GM12878 (cell line): ENCODE measurements around the gene VEZF1. TPM values are rescaled to one million over a fixed set of nuclear protein-coding genes. Genes with fewer than 3 reads are reported as not detected.

Source experiments
- CHD2 ChIP-seq: IDR thresholded peaks from 2 replicates; pipeline ENCODE4 v1.6.1; 2011; ENCODE audit warnings: low read depth, low read length, improper control_type of control experiment, borderline replicate concordance
- CUX1 ChIP-seq: IDR thresholded peaks from 2 replicates; pipeline ENCODE4 v1.6.1; 2012; ENCODE audit warnings: improper control_type of control experiment, low read depth, low read length; ENCODE audit not compliant: insufficient replicate concordance
- DPF2 ChIP-seq: fragments of 450-650 bp; IDR thresholded peaks from 2 replicates; pipeline ENCODE4 v1.6.1; 2017; ENCODE audit warnings: mild to moderate bottlenecking
- HDGF ChIP-seq: fragments of 450-650 bp; IDR thresholded peaks from 2 replicates; pipeline ENCODE4 v1.6.1; 2016; ENCODE audit warnings: antibody characterized with exemption
- LARP7 ChIP-seq: fragments of 450-650 bp; IDR thresholded peaks from 2 replicates; pipeline ENCODE4 v1.6.1; 2017; ENCODE audit warnings: mild to moderate bottlenecking
- MEF2B ChIP-seq: fragments of 450-650 bp; IDR thresholded peaks from 2 replicates; pipeline ENCODE4 v1.6.1; 2018; ENCODE audit warnings: mild to moderate bottlenecking, moderate library complexity; ENCODE audit not compliant: partially characterized antibody, poor library complexity, severe bottlenecking
- PBX3 ChIP-seq: IDR thresholded peaks from 2 replicates; pipeline ENCODE4 v1.6.1; 2011; ENCODE audit warnings: mild to moderate bottlenecking, low read depth, low read length, moderate library complexity; ENCODE audit not compliant: insufficient replicate concordance
- PML ChIP-seq: IDR thresholded peaks from 2 replicates; pipeline ENCODE4 v1.6.1; 2012; ENCODE audit warnings: low read length, inconsistent platforms
- POLR2AphosphoS5 ChIP-seq: IDR thresholded peaks from 2 replicates; pipeline ENCODE4 v1.6.1; 2011; ENCODE audit warnings: mild to moderate bottlenecking, low read length, inconsistent platforms
- RB1 ChIP-seq: fragments of 450-650 bp; formaldehyde crosslinking; IDR thresholded peaks from 2 replicates; pipeline ENCODE4 v1.6.1; 2017; ENCODE audit warnings: mild to moderate bottlenecking, borderline replicate concordance
- SMAD5 ChIP-seq: IDR thresholded peaks from 2 replicates; pipeline ENCODE4 v1.6.1; 2016; ENCODE audit warnings: antibody characterized with exemption, low read depth
- SMARCA5 ChIP-seq: fragments of 450-650 bp; IDR thresholded peaks from 2 replicates; pipeline ENCODE4 v1.6.1; 2017; ENCODE audit warnings: mild to moderate bottlenecking
- ZSCAN29 ChIP-seq: fragments of 450-650 bp; IDR thresholded peaks from 2 replicates; pipeline ENCODE4 v1.6.1; 2017; ENCODE audit warnings: mild to moderate bottlenecking, moderate library complexity
- polyA plus RNA-seq, 11 experiments: library from polyadenylated mRNA; depleted of rRNA in 4 of 11; unstranded in 6 of 11; stranded (reverse) in 5 of 11; fragments of >200 nt; fragmentation: Nextera tagmentation in 4 of 11; fragmentation: Illumina TruSeq in 1 of 11; extraction: Ambion mirVana in 4 of 11; extraction: Trizol in 1 of 11; gene quantifications; 1 replicate in 1 of 11; 2 replicates in 10 of 11; pipeline versions ENCODE4 v1.2.1 to v1.2.3, GENCODE V29; 2011 to 2016; ENCODE audit warnings: inconsistent platforms in 2 of 11, missing spikeins in 2 of 11, low read depth in 1 of 11
- total RNA-seq, 4 experiments: library from RNA; depleted of rRNA in 3 of 4; stranded (reverse); fragments of >200 nt in 3 of 4; fragmentation: Illumina TruSeq in 1 of 4; extraction: Trizol in 1 of 4; gene quantifications; 2 replicates each; pipeline versions ENCODE4 v1.2.1 to v1.2.3, GENCODE V29; 2013 to 2021
- TF ChIP-seq, protein P1 (sequence below): IDR thresholded peaks from 2 replicates; pipeline ENCODE4 v1.6.1; 2011; ENCODE audit warnings: borderline replicate concordance, low read depth, mild to moderate bottlenecking, moderate library complexity, mixed read lengths, low read length; ENCODE audit not compliant: insufficient read depth; ENCODE audit errors: extremely low read length
- TF ChIP-seq, protein P2 (sequence below): fragments of 450-650 bp; IDR thresholded peaks from 2 replicates; pipeline ENCODE4 v1.6.1; 2016; ENCODE audit warnings: mild to moderate bottlenecking

VEZF1 gene
- total and polyA plus RNA-seq, 10 of the 15 experiments (the other 5 are each of a cell fraction or from before 2014, with no cell fraction given) = 9.5 to 28.2 (median 20.3) TPM

DNA sequence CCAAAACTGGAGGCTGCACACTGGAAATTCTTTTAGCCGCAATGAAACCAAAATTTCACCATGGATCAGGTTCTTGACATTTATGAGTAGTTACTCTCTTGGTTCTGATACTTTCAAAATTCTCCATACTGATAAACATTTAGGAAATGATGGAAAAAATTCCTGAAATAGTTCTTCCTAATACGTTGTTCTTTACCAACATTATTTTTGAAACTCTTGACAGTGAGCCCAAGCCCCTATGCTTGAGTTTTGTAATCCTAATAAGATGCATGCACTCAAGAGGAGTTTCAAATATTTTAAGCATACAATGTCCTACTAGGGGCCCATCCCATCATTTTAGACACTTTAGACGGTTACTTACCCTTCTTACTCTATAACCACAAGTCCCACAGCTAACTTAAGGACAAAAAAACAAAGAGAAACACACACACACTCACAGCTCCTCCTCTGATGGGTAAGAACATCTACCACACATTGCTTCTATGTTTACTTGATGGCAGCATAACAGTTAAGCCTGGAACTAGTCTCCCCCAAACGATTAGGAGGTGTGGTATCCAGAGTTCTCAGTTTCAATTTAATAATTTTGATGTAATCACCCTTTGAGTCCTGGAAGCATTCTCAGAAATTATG, 3.7 kb downstream of the VEZF1 start (continued):
- TF ChIP-seq CUX1 = no peak
- TF ChIP-seq, protein P1, sequence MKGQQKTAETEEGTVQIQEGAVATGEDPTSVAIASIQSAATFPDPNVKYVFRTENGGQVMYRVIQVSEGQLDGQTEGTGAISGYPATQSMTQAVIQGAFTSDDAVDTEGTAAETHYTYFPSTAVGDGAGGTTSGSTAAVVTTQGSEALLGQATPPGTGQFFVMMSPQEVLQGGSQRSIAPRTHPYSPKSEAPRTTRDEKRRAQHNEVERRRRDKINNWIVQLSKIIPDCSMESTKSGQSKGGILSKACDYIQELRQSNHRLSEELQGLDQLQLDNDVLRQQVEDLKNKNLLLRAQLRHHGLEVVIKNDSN = no peak
- no peak for TF ChIP-seq MEF2B
- TF ChIP-seq POLR2AphosphoS5 = no peak
- TF ChIP-seq SMAD5 = no peak
- TF ChIP-seq PBX3 = no peak
- TF ChIP-seq CHD2 = no peak
- no peak for TF ChIP-seq RB1
- no peak for TF ChIP-seq LARP7
- no peak for TF ChIP-seq DPF2
- TF ChIP-seq SMARCA5 = no peak
- TF ChIP-seq PML = no peak
- TF ChIP-seq, protein P2, sequence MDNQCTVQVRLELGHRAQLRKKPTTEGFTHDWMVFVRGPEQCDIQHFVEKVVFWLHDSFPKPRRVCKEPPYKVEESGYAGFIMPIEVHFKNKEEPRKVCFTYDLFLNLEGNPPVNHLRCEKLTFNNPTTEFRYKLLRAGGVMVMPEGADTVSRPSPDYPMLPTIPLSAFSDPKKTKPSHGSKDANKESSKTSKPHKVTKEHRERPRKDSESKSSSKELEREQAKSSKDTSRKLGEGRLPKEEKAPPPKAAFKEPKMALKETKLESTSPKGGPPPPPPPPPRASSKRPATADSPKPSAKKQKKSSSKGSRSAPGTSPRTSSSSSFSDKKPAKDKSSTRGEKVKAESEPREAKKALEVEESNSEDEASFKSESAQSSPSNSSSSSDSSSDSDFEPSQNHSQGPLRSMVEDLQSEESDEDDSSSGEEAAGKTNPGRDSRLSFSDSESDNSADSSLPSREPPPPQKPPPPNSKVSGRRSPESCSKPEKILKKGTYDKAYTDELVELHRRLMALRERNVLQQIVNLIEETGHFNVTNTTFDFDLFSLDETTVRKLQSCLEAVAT = no peak
- no peak for TF ChIP-seq HDGF
- TF ChIP-seq ZSCAN29 = no peak
- TF ChIP-seq, all 136 proteins: peak for 0
